ENCODE results near the gene TMEM185A. TPM values are rescaled to one million over a fixed set of nuclear protein-coding genes. Genes with fewer than 3 reads are reported as not detected.
"Not testable (repeated sequence)": the region's sequence is repeated elsewhere in the genome, so short reads cannot be mapped to it uniquely, and the experiment has no call there.

TMEM185A gene
- total and polyA plus RNA-seq, 7 experiments from 2014 or later: 11.9 to 23.8 (median 19.9) TPM

- no peak overlapping the region for H3K27ac ChIP-seq (ENCODE audit: low read depth, low read length)
- H3K27ac Mint-ChIP-seq: peak overlapping the region in 3 of 9 donors; percentile 9 to 82 (median 78)
- H3K36me3 Mint-ChIP-seq: peaks cover 0 to 5% (median 0%) of the 10 kb centered on the region in 5 donors
- ChIA-PET POLR2A (no interaction called here), CTCF (no interaction called here)
- DNase-seq: no peak
- H3K9me3 Mint-ChIP-seq: peaks cover 0 to 1% (median 0%) of the 10 kb centered on the region in 11 donors
- intact Hi-C loops (cut with micrococcal nuclease): loop anchor here (2.0 to 10.0 kb wide), 10 partner anchors 85 to 1715 kb away; partner anchors contain the start of genes EOLA1 (in 2 of the 2), IDS (in 2 of the 2), EOLA2 (in 1 of the 2) and FMR1 (in 1 of the 2)
- H3K4me3 Mint-ChIP-seq: peak overlapping the region; percentile 84 to 98 (median 92)
- no peak overlapping the region for H3K4me3 ChIP-seq (ENCODE audit: low read length)
- H3K27me3 Mint-ChIP-seq: peaks cover 0 to 9% (median 0%) of the 10 kb centered on the region in 5 donors
- no peaks in the 10 kb centered on the region for H3K27me3 ChIP-seq (ENCODE audit: control insufficient read depth in 2 of 2, insufficient read depth in 2 of 2, low read length in 2 of 2)
- no peaks in the 10 kb centered on the region for H3K9me3 ChIP-seq (ENCODE audit: control insufficient read depth in 2 of 3, low read length in 3 of 3)
- H3K4me1 Mint-ChIP-seq: peaks cover 33 to 57% (median 52%) of the 10 kb centered on the region in 7 donors
- H3K36me3 ChIP-seq (ENCODE audit: control insufficient read depth in 2 of 3, insufficient read depth in 3 of 3, low read length in 3 of 3): no peaks in the 10 kb centered on the region
- H3K4me1 ChIP-seq (ENCODE audit: control insufficient read depth in 2 of 2, insufficient read depth in 2 of 2, low read length in 2 of 2): peaks cover 12% of the 10 kb centered on the region in 2 donors
- ATAC-seq: no peak
Observed at GRCh38 chrX:149629730-149630387, 1.7 kb downstream of the TMEM185A start.

GRCh38 chrX:149628768-149629167 lies 2.8 kb downstream of the TMEM185A start:
- Histone ChIP-seq H3K27ac (ENCODE audit: low read depth, low read length) (no peak overlapping the region), H3K36me3 (ENCODE audit: control insufficient read depth in 2 of 3, insufficient read depth in 3 of 3, low read length in 3 of 3) (no peaks in the 10 kb centered on the region), H3K27me3 (ENCODE audit: control insufficient read depth in 2 of 2, insufficient read depth in 2 of 2, low read length in 2 of 2) (no peaks in the 10 kb centered on the region), H3K9me3 (ENCODE audit: control insufficient read depth in 2 of 3, low read length in 3 of 3) (no peaks in the 10 kb centered on the region), H3K4me1 (ENCODE audit: control insufficient read depth in 2 of 2, insufficient read depth in 2 of 2, low read length in 2 of 2) (peaks cover 12% of the 10 kb centered on the region in 2 donors), H3K4me3 (ENCODE audit: low read length) (no peak overlapping the region)
- no peak for ATAC-seq
- ChIA-PET POLR2A (no interaction called here), CTCF (no interaction called here)
- Mint-ChIP-seq H3K36me3 (peaks cover 0 to 5% (median 0%) of the 10 kb centered on the region in 5 donors), H3K4me3 (peak overlapping the region in 4 of 10 donors; percentile 14 to 37 (median 24)), H3K27ac (peak overlapping the region in 1 of 9 donors; percentile 48), H3K9me3 (peaks cover 0 to 1% (median 0%) of the 10 kb centered on the region in 11 donors), H3K4me1 (peaks cover 33 to 68% (median 60%) of the 10 kb centered on the region in 7 donors), H3K27me3 (peaks cover 0 to 7% (median 0%) of the 10 kb centered on the region in 5 donors)
- no peak for DNase-seq
- intact Hi-C loops (cut with micrococcal nuclease): loop anchor here in 1 of 2 donors (10.0 kb wide), 1 partner anchor 206 kb away; no protein-coding TSS in a partner anchor

DNA sequence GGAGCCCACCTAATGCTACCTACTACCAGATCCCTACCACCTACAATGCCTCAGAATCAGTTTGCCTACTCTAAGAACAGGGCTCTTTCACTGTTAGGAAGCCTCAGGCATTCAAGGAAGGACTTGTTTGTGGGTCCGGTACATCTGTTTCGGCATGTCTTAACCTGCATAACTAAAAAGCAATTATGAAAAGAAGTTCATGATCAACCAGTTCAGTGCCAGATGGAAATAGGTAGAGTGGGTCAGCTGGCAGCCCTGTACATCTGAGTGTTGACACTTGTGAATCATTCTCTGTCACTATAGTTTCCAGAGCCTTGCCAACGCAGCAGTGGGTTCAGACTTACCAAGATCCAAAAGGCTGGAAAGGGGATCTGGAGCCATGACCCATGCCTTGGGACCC lies 3.3 kb downstream of the TMEM185A start:
- Mint-ChIP-seq H3K4me3 (peak overlapping the region in 1 of 10 donors; percentile 3), H3K9me3 (peaks cover 0 to 1% (median 0%) of the 10 kb centered on the region in 11 donors), H3K4me1 (peaks cover 35 to 73% (median 60%) of the 10 kb centered on the region in 7 donors), H3K27ac (no peak overlapping the region), H3K27me3 (peaks cover 0 to 7% (median 0%) of the 10 kb centered on the region in 5 donors), H3K36me3 (peaks cover 0 to 5% (median 0%) of the 10 kb centered on the region in 5 donors)
- Histone ChIP-seq H3K36me3 (ENCODE audit: control insufficient read depth in 2 of 3, insufficient read depth in 3 of 3, low read length in 3 of 3) (no peaks in the 10 kb centered on the region), H3K27me3 (ENCODE audit: control insufficient read depth in 2 of 2, insufficient read depth in 2 of 2, low read length in 2 of 2) (no peaks in the 10 kb centered on the region), H3K4me3 (ENCODE audit: low read length) (no peak overlapping the region), H3K9me3 (ENCODE audit: control insufficient read depth in 2 of 3, low read length in 3 of 3) (no peaks in the 10 kb centered on the region), H3K4me1 (ENCODE audit: control insufficient read depth in 2 of 2, insufficient read depth in 2 of 2, low read length in 2 of 2) (peaks cover 12% of the 10 kb centered on the region in 2 donors), H3K27ac (ENCODE audit: low read depth, low read length) (no peak overlapping the region)
- no peak for DNase-seq
- ATAC-seq: no peak
- intact Hi-C loops (cut with micrococcal nuclease): loop anchor here in 1 of 2 donors (10.0 kb wide), 1 partner anchor 207 kb away; no protein-coding TSS in a partner anchor
- ChIA-PET CTCF (no interaction called here), POLR2A (no interaction called here)

DNA sequence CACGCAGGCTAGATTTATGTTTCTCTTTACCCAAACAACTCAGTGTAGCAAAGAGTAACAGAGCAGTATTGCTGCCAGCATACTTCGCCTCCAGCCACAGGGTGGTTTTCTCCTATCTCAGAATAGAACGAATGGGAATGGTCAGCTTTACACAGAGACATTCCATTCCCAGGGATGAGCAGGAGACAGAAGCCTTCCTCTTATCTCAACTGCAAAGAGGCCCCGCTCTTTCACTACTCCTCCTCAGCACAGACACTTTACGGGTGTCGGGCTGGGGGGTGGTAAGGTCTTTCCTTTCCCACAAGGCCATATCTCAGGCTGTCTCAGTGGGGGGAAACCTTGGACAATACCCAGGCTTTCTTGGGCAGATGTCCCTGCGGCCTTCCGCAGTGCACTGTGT lies 4.8 kb downstream of the TMEM185A start:
- intact Hi-C loops (cut with micrococcal nuclease): loop anchor here in 1 of 2 donors (10.0 kb wide), 1 partner anchor 208 kb away; no protein-coding TSS in a partner anchor
- H3K27ac ChIP-seq (ENCODE audit: low read depth, low read length); CTCF ChIA-PET; H3K9me3 Mint-ChIP-seq; H3K27me3 ChIP-seq (ENCODE audit: control insufficient read depth in 2 of 2, insufficient read depth in 2 of 2, low read length in 2 of 2); ATAC-seq; H3K4me3 Mint-ChIP-seq; H3K27me3 Mint-ChIP-seq; H3K27ac Mint-ChIP-seq; H3K9me3 ChIP-seq (ENCODE audit: control insufficient read depth in 2 of 3, low read length in 3 of 3); H3K4me3 ChIP-seq (ENCODE audit: low read length); DNase-seq; H3K36me3 ChIP-seq (ENCODE audit: control insufficient read depth in 2 of 3, insufficient read depth in 3 of 3, low read length in 3 of 3); H3K36me3 Mint-ChIP-seq: not testable (repeated sequence)
- H3K4me1 Mint-ChIP-seq: peaks cover 34 to 71% (median 56%) of the 10 kb centered on the region in 7 donors
- peaks cover 12% of the 10 kb centered on the region in 2 donors for H3K4me1 ChIP-seq (ENCODE audit: control insufficient read depth in 2 of 2, insufficient read depth in 2 of 2, low read length in 2 of 2)
- POLR2A ChIA-PET: interaction anchor here (1.0 kb wide), 1 partner anchor 10 kb away, joined by 3 read pairs; no protein-coding TSS in a partner anchor

DNA sequence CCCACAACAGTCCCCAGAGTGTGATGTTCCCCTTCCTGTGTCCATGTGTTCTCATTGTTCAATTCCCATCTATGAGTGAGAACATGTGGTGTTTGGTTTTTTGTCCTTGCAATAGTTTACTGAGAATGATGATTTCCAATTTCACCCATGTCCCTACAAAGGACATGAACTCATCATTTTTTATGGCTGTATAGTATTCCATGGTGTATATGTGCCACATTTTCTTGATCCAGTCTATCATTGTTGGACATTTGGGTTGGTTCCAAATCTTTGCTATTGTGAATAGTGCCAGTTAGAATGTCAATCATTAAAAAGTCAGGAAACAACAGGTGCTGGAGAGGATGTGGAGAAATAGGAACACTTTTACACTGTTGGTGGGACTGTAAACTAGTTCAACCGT lies 11.9 kb downstream of the TMEM185A start:
- H3K9me3 ChIP-seq (ENCODE audit: control insufficient read depth in 2 of 3, low read length in 3 of 3); H3K27me3 ChIP-seq (ENCODE audit: control insufficient read depth in 2 of 2, insufficient read depth in 2 of 2, low read length in 2 of 2); H3K27ac ChIP-seq (ENCODE audit: low read depth, low read length); H3K27me3 Mint-ChIP-seq; H3K4me3 ChIP-seq (ENCODE audit: low read length); H3K4me3 Mint-ChIP-seq; DNase-seq; ATAC-seq; CTCF ChIA-PET; H3K27ac Mint-ChIP-seq; H3K9me3 Mint-ChIP-seq; H3K4me1 ChIP-seq (ENCODE audit: control insufficient read depth in 2 of 2, insufficient read depth in 2 of 2, low read length in 2 of 2); H3K36me3 ChIP-seq (ENCODE audit: control insufficient read depth in 2 of 3, insufficient read depth in 3 of 3, low read length in 3 of 3); POLR2A ChIA-PET; H3K36me3 Mint-ChIP-seq: not testable (repeated sequence)
- intact Hi-C loops (cut with micrococcal nuclease): loop anchor here in 1 of 2 donors (10.0 kb wide), 1 partner anchor 215 kb away; no protein-coding TSS in a partner anchor
- H3K4me1 Mint-ChIP-seq: peaks cover 0 to 40% (median 12%) of the 10 kb centered on the region in 7 donors

GRCh38 chrX:149618871-149619270 lies 12.7 kb downstream of the TMEM185A start:
- H3K36me3 Mint-ChIP-seq: peaks cover 0 to 3% (median 0%) of the 10 kb centered on the region in 5 donors
- H3K27ac ChIP-seq (ENCODE audit: low read depth, low read length): no peak overlapping the region
- DNase-seq (no peak), ATAC-seq (no peak)
- H3K27me3 ChIP-seq (ENCODE audit: control insufficient read depth in 2 of 2, insufficient read depth in 2 of 2, low read length in 2 of 2): no peaks in the 10 kb centered on the region
- H3K4me3 Mint-ChIP-seq: no peak overlapping the region
- H3K4me1 ChIP-seq (ENCODE audit: control insufficient read depth in 2 of 2, insufficient read depth in 2 of 2, low read length in 2 of 2): no peaks in the 10 kb centered on the region
- POLR2A ChIA-PET: no interaction called here
- no peaks in the 10 kb centered on the region for H3K9me3 ChIP-seq (ENCODE audit: control insufficient read depth in 2 of 3, low read length in 3 of 3)
- intact Hi-C loops (cut with micrococcal nuclease): no loop called here
- peaks cover 0 to 40% (median 13%) of the 10 kb centered on the region in 7 donors for H3K4me1 Mint-ChIP-seq
- CTCF ChIA-PET: no interaction called here
- no peak overlapping the region for H3K27ac Mint-ChIP-seq
- H3K27me3 Mint-ChIP-seq: no peaks in the 10 kb centered on the region
- H3K36me3 ChIP-seq (ENCODE audit: control insufficient read depth in 2 of 3, insufficient read depth in 3 of 3, low read length in 3 of 3): no peaks in the 10 kb centered on the region
- H3K4me3 ChIP-seq (ENCODE audit: low read length): no peak overlapping the region
- no peaks in the 10 kb centered on the region for H3K9me3 Mint-ChIP-seq
